ENCODE data around the gene MMP27. TPM values are rescaled to one million over a fixed set of nuclear protein-coding genes. Genes with fewer than 3 reads are reported as not detected.

Gene MMP27
- total RNA-seq = 1 to 10 TPM in 1 of 4 donors, under 1 TPM in 1, not detected in 2; 0.68 to 2.6 TPM

GRCh38 chr11:102705626-102706025 is at the start of gene MMP27:
MMP27 (minus strand) TSS chr11:102705769; CDS start chr11:102705714, 55 bp downstream.
- no peak for TF ChIP-seq CTCF (IDR thresholded peaks at IDR 0.05; ENCODE audit: low read depth)

GRCh38 chr11:102753267-102753666 is 47.7 kb upstream of the MMP27 start:
- TF ChIP-seq CTCF (IDR thresholded peaks at IDR 0.05; ENCODE audit: low read depth) = no peak

GRCh38 chr11:102751673-102752072 is 46.1 kb upstream of the MMP27 start:
- no peak for TF ChIP-seq CTCF (IDR thresholded peaks at IDR 0.05; ENCODE audit: low read depth)

GRCh38 chr11:102749101-102749722 is 43.6 kb upstream of the MMP27 start:
- no peak for TF ChIP-seq CTCF (IDR thresholded peaks at IDR 0.05; ENCODE audit: low read depth)

- no peak for TF ChIP-seq CTCF (IDR thresholded peaks at IDR 0.05; ENCODE audit: low read depth)
Measured at GRCh38 chr11:102734650-102735049, 29.1 kb upstream of the MMP27 start.

- no peak for TF ChIP-seq CTCF (IDR thresholded peaks at IDR 0.05; ENCODE audit: low read depth)
Measured at GRCh38 chr11:102733232-102733875, 27.8 kb upstream of the MMP27 start.

- TF ChIP-seq CTCF (IDR thresholded peaks at IDR 0.05; ENCODE audit: low read depth) = no peak
Measured at GRCh38 chr11:102729849-102730815, 24.6 kb upstream of the MMP27 start.
